Smooth muscle cell (in vitro differentiated cells): Measurements from ENCODE around the gene TMBIM1. TPM values are rescaled to one million over a fixed set of nuclear protein-coding genes. Genes with fewer than 3 reads are reported as not detected.

Experiments used
- DNase-seq: peaks from one replicate; lab custom pipeline; 2025; ENCODE audit not compliant: unreplicated experiment; lab: John Stamatoyannopoulos, UW
- H2AFZ ChIP-seq: fragments of 200-600 bp; sonication (generic); 2 replicates; pipeline ENCODE4 v1.6.0; 2016; ENCODE audit warnings: antibody characterized with exemption, low read depth, mild to moderate bottlenecking
- H3F3A ChIP-seq: fragments of 200-600 bp; sonication (generic); 2 replicates; pipeline ENCODE4 v1.6.0; 2017; ENCODE audit warnings: antibody characterized with exemption, low read depth
- H3K27ac ChIP-seq: fragments of 200-600 bp; sonication (generic); 2 replicates; pipeline ENCODE4 v1.5.1; 2016; ENCODE audit warnings: low read depth, mild to moderate bottlenecking
- H3K27me3 ChIP-seq: fragments of 200-600 bp; sonication (generic); 2 replicates; pipeline ENCODE4 v1.6.1; 2016; ENCODE audit warnings: low read depth, mild to moderate bottlenecking
- H3K36me3 ChIP-seq: fragments of 200-600 bp; sonication (generic); 2 replicates; pipeline ENCODE4 v1.5.1; 2016; ENCODE audit warnings: low read depth
- H3K4me1 ChIP-seq: fragments of 200-600 bp; sonication (generic); 2 replicates; pipeline ENCODE4 v1.5.1; 2016; ENCODE audit warnings: low read depth
- H3K4me2 ChIP-seq: fragments of 200-600 bp; sonication (generic); 2 replicates; pipeline ENCODE4 v1.6.0; 2016; ENCODE audit warnings: mild to moderate bottlenecking
- H3K4me3 ChIP-seq: fragments of 200-600 bp; sonication (generic); 2 replicates; pipeline ENCODE4 v1.5.1; 2016; ENCODE audit warnings: mild to moderate bottlenecking
- H3K79me2 ChIP-seq: fragments of 200-600 bp; sonication (generic); 2 replicates; pipeline ENCODE4 v1.6.0; 2016; ENCODE audit warnings: low read depth, mild to moderate bottlenecking
- H3K9ac ChIP-seq: fragments of 200-600 bp; sonication (generic); 2 replicates; pipeline ENCODE4 v1.6.0; 2016; ENCODE audit warnings: low read depth
- H3K9me3 ChIP-seq: fragments of 200-600 bp; sonication (generic); replicated peaks from 2 replicates; pipeline ENCODE4 v1.5.1; 2016; ENCODE audit warnings: low read depth
- H4K20me1 ChIP-seq: fragments of 200-600 bp; sonication (generic); 2 replicates; pipeline ENCODE4 v1.6.0; 2016; ENCODE audit warnings: low read depth
- CTCF ChIP-seq: fragments of 200-600 bp; sonication (generic); IDR thresholded peaks from 2 replicates; pipeline ENCODE4 v1.5.1; 2017; ENCODE audit warnings: borderline replicate concordance, mild to moderate bottlenecking, antibody characterized with exemption; ENCODE audit not compliant: insufficient read depth, poor library complexity, severe bottlenecking
- WGBS: methylation state at CpG from one replicate; pipeline ENCODE4 v1.1.7; 2016; ENCODE audit warnings: low lambda C conversion rate; 5-methylcytosine and 5-hydroxymethylcytosine counted together
- polyA plus RNA-seq: library from polyadenylated mRNA; unstranded; fragments of >200 nt; fragmentation: Nextera tagmentation; extraction: Ambion mirVana; gene quantifications from 2 replicates; pipeline ENCODE4 v1.2.1, GENCODE V29; 2016
- total RNA-seq: library from RNA; depleted of rRNA; stranded (reverse); fragments of >200 nt; gene quantifications from 2 replicates; pipeline ENCODE4 v1.2.3, GENCODE V29; 2014

The TMBIM1 gene
- total and polyA plus RNA-seq, 2 experiments from 2014 or later = 109 to 121 TPM

GRCh38 chr2:218319813-218320365 is 27.6 kb upstream of the TMBIM1 start:
- Histone ChIP-seq H3F3A (peaks cover 8% of the 10 kb centered on the region), H2AFZ (no peak overlapping the region), H3K36me3 (no peaks in the 10 kb centered on the region), H3K4me3 (no peak overlapping the region), H4K20me1 (no peaks in the 10 kb centered on the region), H3K9me3 (no peaks in the 10 kb centered on the region), H3K27me3 (no peaks in the 10 kb centered on the region), H3K4me1 (peaks cover 7% of the 10 kb centered on the region), H3K4me2 (no peak overlapping the region), H3K27ac (no peak overlapping the region), H3K79me2 (no peaks in the 10 kb centered on the region), H3K9ac (no peak overlapping the region)
- no peak for TF ChIP-seq CTCF
- DNase-seq = no peak
- WGBS = 81% methylated on average over 6 of the region's 6 CpGs

- Histone ChIP-seq H4K20me1 (no peaks in the 10 kb centered on the region), H3K27me3 (no peaks in the 10 kb centered on the region), H3K4me3 (no peak overlapping the region), H3K4me2 (no peak overlapping the region), H2AFZ (no peak overlapping the region), H3K27ac (no peak overlapping the region), H3K79me2 (no peaks in the 10 kb centered on the region), H3K9me3 (no peaks in the 10 kb centered on the region), H3F3A (no peaks in the 10 kb centered on the region), H3K9ac (no peak overlapping the region), H3K4me1 (no peaks in the 10 kb centered on the region), H3K36me3 (no peaks in the 10 kb centered on the region)
- TF ChIP-seq CTCF = no peak
- DNase-seq = no peak
- WGBS = 98% methylated on average over 7 of the region's 7 CpGs
Observed at GRCh38 chr2:218318241-218318640, 25.9 kb upstream of the TMBIM1 start.

- Histone ChIP-seq H3K4me3 (no peak overlapping the region), H3K4me1 (no peaks in the 10 kb centered on the region), H3F3A (no peaks in the 10 kb centered on the region), H3K36me3 (no peaks in the 10 kb centered on the region), H3K27ac (no peak overlapping the region), H2AFZ (no peak overlapping the region), H3K9me3 (no peaks in the 10 kb centered on the region), H3K9ac (no peak overlapping the region), H3K79me2 (no peaks in the 10 kb centered on the region), H3K27me3 (no peaks in the 10 kb centered on the region), H3K4me2 (no peak overlapping the region), H4K20me1 (no peaks in the 10 kb centered on the region)
- DNase-seq = no peak
- TF ChIP-seq CTCF = no peak
- 95% methylated on average over 4 of the region's 4 CpGs for WGBS
Observed at GRCh38 chr2:218317835-218318234, 25.5 kb upstream of the TMBIM1 start.

- Histone ChIP-seq H3K27ac (no peak overlapping the region), H3K9me3 (no peaks in the 10 kb centered on the region), H3K4me1 (no peaks in the 10 kb centered on the region), H3K4me2 (no peak overlapping the region), H3K4me3 (no peak overlapping the region), H2AFZ (no peak overlapping the region), H4K20me1 (no peaks in the 10 kb centered on the region), H3K9ac (no peak overlapping the region), H3K27me3 (no peaks in the 10 kb centered on the region), H3K79me2 (no peaks in the 10 kb centered on the region), H3F3A (no peaks in the 10 kb centered on the region), H3K36me3 (no peaks in the 10 kb centered on the region)
- no peak for DNase-seq
- no peak for TF ChIP-seq CTCF
- 83% methylated on average over 1 of the region's 1 CpG for WGBS
Observed at GRCh38 chr2:218317303-218317630, 25.0 kb upstream of the TMBIM1 start.
